HCT116 (cell line): ENCODE data around the gene HMG20A. TPM values are rescaled to one million over a fixed set of nuclear protein-coding genes. Genes with fewer than 3 reads are reported as not detected.

Experiments used
- ATAC-seq: fragments of 200-7000 bp; cut with Tn5 transposase; 2 replicates; pipeline ENCODE4 v1.9.1; 2020; ENCODE audit warnings: mild to moderate bottlenecking, moderate library complexity
- BruUV-seq: library from RNA; stranded (reverse); fragments of 400-500 nt; replicated peaks from 2 replicates; lab custom pipeline; 2021; lab: Mats Ljungman, UMichigan
- CTCF ChIA-PET: fragments of 300-600 bp; sonication (Branson Sonifier 250); formaldehyde crosslinking; loops from one replicate; lab custom pipeline; 2021; ENCODE audit warnings: antibody characterized with exemption; lab: Charles Lee
- POLR2A ChIA-PET: fragments of 300-600, 350-600 bp; sonication (Branson Sonifier 250); formaldehyde crosslinking; loops from one replicate; lab custom pipeline; 2021; ENCODE audit warnings: antibody characterized with exemption; lab: Charles Lee
- RAD21 ChIA-PET, 2 experiments: fragments of 300-600 bp; sonication (Branson Sonifier 250); formaldehyde crosslinking; loops; one replicate each; lab custom pipeline; 2023; ENCODE audit warnings: low total read pairs in 2 of 2; ENCODE audit not compliant: uncharacterized antibody in 2 of 2, unreplicated experiment in 2 of 2, low non-redundant PET in 1 of 2; lab: Charles Lee
- DNase-seq: peaks from one replicate; pipeline ENCODE4 v3.0.0-alpha.2; 2010; ENCODE audit warnings: low read depth, low spot score
- H2AFZ ChIP-seq: fragments of 200-600 bp; shearing (Covaris generic), sonication (generic); 2 replicates; pipeline ENCODE4 v1.6.1; 2017; ENCODE audit warnings: low read depth, mixed run types, mixed read lengths, antibody characterized with exemption, low read length; ENCODE audit not compliant: poor library complexity, severe bottlenecking
- H3K27ac ChIP-seq: 2 replicates; pipeline ENCODE4 v1.5.1; 2012; ENCODE audit warnings: low read depth, low read length
- H3K27me3 ChIP-seq: fragments of 200-600 bp; sonication (generic); 2 replicates; pipeline ENCODE4 v1.6.1; 2016; ENCODE audit warnings: mixed run types, low read length, mixed read lengths; ENCODE audit not compliant: insufficient read depth
- H3K36me3 ChIP-seq, 2 experiments: fragments of 200-500 bp in 1 of 2; fragments of 200-600 bp in 1 of 2; sonication (Bioruptor generic) in 1 of 2; sonication (generic) in 1 of 2; 2 replicates each; pipeline versions ENCODE4 v1.5.1 to v1.6.1; 2014 to 2016; ENCODE audit warnings: low read length in 2 of 2, inconsistent platforms in 1 of 2, mixed read lengths in 1 of 2, mixed run types in 1 of 2; ENCODE audit not compliant: insufficient read depth in 2 of 2, control insufficient read depth in 1 of 2
- H3K4me1 ChIP-seq, 2 experiments: fragments of 200-600 bp in 1 of 2; sonication (generic) in 1 of 2; 2 replicates each; pipeline versions ENCODE4 v1.5.1 to v1.6.1; 2012 to 2017; ENCODE audit warnings: low read length in 2 of 2, inconsistent platforms in 1 of 2, mild to moderate bottlenecking in 1 of 2, mixed read lengths in 1 of 2, mixed run types in 1 of 2, moderate library complexity in 1 of 2; ENCODE audit not compliant: insufficient read depth in 2 of 2, control insufficient read depth in 1 of 2
- H3K4me2 ChIP-seq: fragments of 200-600 bp; sonication (generic); 2 replicates; pipeline ENCODE4 v1.6.1; 2017; ENCODE audit warnings: mixed run types, low read length, mixed read lengths
- H3K4me3 ChIP-seq, 2 experiments: fragments of 200-600 bp in 1 of 2; sonication (generic) in 1 of 2; replicated peaks in 1 of 2; 2 replicates each; pipeline ENCODE4 v1.5.1; 2011 to 2016; ENCODE audit warnings: low read length in 2 of 2, control low read depth in 1 of 2, low read depth in 1 of 2, mild to moderate bottlenecking in 1 of 2, mixed read lengths in 1 of 2, mixed run types in 1 of 2
- H3K79me2 ChIP-seq: fragments of 200-600 bp; sonication (generic); 2 replicates; pipeline ENCODE4 v1.6.1; 2017; ENCODE audit warnings: mild to moderate bottlenecking, mixed run types, low read length, moderate library complexity, mixed read lengths; ENCODE audit not compliant: insufficient read depth
- H3K9ac ChIP-seq: fragments of 200-600 bp; sonication (generic); 2 replicates; pipeline ENCODE4 v1.6.1; 2016; ENCODE audit warnings: low read length, mixed read lengths
- H3K9me2 ChIP-seq: fragments of 200-600 bp; sonication (generic), shearing (Covaris generic); 2 replicates; pipeline ENCODE4 v1.6.1; 2017; ENCODE audit warnings: mixed run types, mild to moderate bottlenecking, moderate library complexity; ENCODE audit not compliant: insufficient read depth
- H3K9me3 ChIP-seq, 2 experiments: fragments of 200-500 bp in 1 of 2; fragments of 200-600 bp in 1 of 2; sonication (Bioruptor generic) in 1 of 2; sonication (generic) in 1 of 2; 2 replicates each; pipeline ENCODE4 v1.6.1; 2014 to 2017; ENCODE audit warnings: low read length in 2 of 2, mixed read lengths in 2 of 2, inconsistent platforms in 1 of 2, low read depth in 1 of 2, mild to moderate bottlenecking in 1 of 2, mixed run types in 1 of 2, moderate library complexity in 1 of 2; ENCODE audit not compliant: control insufficient read depth in 1 of 2, insufficient read depth in 1 of 2
- H4K20me1 ChIP-seq: fragments of 200-600 bp; sonication (generic), shearing (Covaris generic); 2 replicates; pipeline ENCODE4 v1.6.1; 2017; ENCODE audit warnings: mixed run types, mild to moderate bottlenecking, moderate library complexity; ENCODE audit not compliant: insufficient read depth
- CBX3 ChIP-seq: IDR thresholded peaks from 2 replicates; pipeline ENCODE4 v1.6.1; 2012; ENCODE audit warnings: low read depth
- EGR1 ChIP-seq: IDR thresholded peaks from 2 replicates; pipeline ENCODE4 v1.6.1; 2012; ENCODE audit warnings: low read depth
- EZH2 ChIP-seq: fragments of 200-600 bp; sonication (generic); IDR thresholded peaks from 2 replicates; pipeline ENCODE4 v1.6.1; 2017; ENCODE audit warnings: antibody characterized with exemption, mixed run types
- EZH2phosphoT487 ChIP-seq: fragments of 200-600 bp; IDR thresholded peaks from 2 replicates; pipeline ENCODE4 v1.6.1; 2018; ENCODE audit warnings: antibody characterized with exemption, borderline replicate concordance
- FOSL1 ChIP-seq: IDR thresholded peaks from 2 replicates; pipeline ENCODE4 v1.6.1; 2012; ENCODE audit warnings: low read depth
- SIN3A ChIP-seq: IDR thresholded peaks from 2 replicates; pipeline ENCODE4 v1.6.1; 2012; ENCODE audit warnings: low read depth
- SRF ChIP-seq: IDR thresholded peaks from 2 replicates; pipeline ENCODE4 v1.6.1; 2012; ENCODE audit warnings: low read depth
- intact Hi-C: fragments of 100-400 bp; cut with micrococcal nuclease; formaldehyde crosslinking; loops from 2 replicates; pipeline ENCODE4 v1.10.0; 2022
- total RNA-seq: library from RNA; stranded (reverse); gene quantifications from one replicate; pipeline ENCODE4 v1.2.1, GENCODE V29; 2021; ENCODE audit not compliant: unreplicated experiment
- TF ChIP-seq, protein P1 (sequence below): IDR thresholded peaks from 2 replicates; pipeline ENCODE4 v1.6.1; 2012
- TF ChIP-seq, protein P2 (sequence below): IDR thresholded peaks from 2 replicates; pipeline ENCODE4 v1.6.1; 2011; ENCODE audit warnings: mild to moderate bottlenecking, low read length, moderate library complexity; ENCODE audit not compliant: insufficient replicate concordance; ENCODE audit errors: extremely low read depth
- TF ChIP-seq, protein P3 (sequence below): IDR thresholded peaks from 2 replicates; pipeline ENCODE4 v1.6.1; 2012

The HMG20A gene
- total RNA-seq, 1 experiment from 2014 or later = 37.7 TPM

DNA sequence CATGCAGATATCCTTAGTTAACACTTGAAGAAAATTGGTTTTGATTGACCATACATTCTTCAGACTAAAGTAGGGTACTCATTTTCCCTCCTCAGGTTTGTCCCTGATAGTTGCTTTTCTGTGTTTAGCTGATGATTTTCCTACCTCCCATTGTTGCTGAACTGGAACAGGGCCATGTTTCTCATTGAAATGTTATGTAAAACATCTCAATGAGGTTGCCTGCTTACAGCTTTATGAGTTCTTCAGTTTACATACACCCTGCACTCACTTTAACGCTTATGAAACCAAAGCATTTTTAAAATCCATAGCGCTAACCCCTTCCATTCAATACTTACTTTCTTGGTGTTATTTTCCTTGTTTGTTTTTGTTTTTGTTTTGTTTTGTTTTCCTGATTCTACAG is 61.9 kb downstream of the HMG20A start:
- DNase-seq = no peak
- H3K36me3 ChIP-seq = peaks cover 8 to 52% of the 10 kb centered on the region in 2 experiments; a peak in 2 of 4 replicates

More for the DNA sequence above, 61.9 kb downstream of the HMG20A start:
- no peaks in the 10 kb centered on the region for H3K9me2 ChIP-seq
- H3K4me3 ChIP-seq = no peak overlapping the region
- ChIA-PET CTCF (interaction anchor here (1.7 kb wide), 1 partner anchor 14 kb away, joined by 4 read pairs; no protein-coding TSS in a partner anchor), RAD21 (interaction anchor here in 1 of 2 experiments (0.5 kb wide), 1 partner anchor 641 kb away, joined by 3 read pairs; no protein-coding TSS in a partner anchor), POLR2A (no interaction called here)
- H3K4me2 ChIP-seq = no peak overlapping the region
- no peak for ATAC-seq
- TF ChIP-seq FOSL1 (no peak), CBX3 (no peak), SRF (no peak), EZH2 (no peak), EGR1 (no peak), SIN3A (no peak), EZH2phosphoT487 (no peak)
- TF ChIP-seq, protein P1, sequence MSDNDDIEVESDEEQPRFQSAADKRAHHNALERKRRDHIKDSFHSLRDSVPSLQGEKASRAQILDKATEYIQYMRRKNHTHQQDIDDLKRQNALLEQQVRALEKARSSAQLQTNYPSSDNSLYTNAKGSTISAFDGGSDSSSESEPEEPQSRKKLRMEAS = no peak
- TF ChIP-seq, protein P2, sequence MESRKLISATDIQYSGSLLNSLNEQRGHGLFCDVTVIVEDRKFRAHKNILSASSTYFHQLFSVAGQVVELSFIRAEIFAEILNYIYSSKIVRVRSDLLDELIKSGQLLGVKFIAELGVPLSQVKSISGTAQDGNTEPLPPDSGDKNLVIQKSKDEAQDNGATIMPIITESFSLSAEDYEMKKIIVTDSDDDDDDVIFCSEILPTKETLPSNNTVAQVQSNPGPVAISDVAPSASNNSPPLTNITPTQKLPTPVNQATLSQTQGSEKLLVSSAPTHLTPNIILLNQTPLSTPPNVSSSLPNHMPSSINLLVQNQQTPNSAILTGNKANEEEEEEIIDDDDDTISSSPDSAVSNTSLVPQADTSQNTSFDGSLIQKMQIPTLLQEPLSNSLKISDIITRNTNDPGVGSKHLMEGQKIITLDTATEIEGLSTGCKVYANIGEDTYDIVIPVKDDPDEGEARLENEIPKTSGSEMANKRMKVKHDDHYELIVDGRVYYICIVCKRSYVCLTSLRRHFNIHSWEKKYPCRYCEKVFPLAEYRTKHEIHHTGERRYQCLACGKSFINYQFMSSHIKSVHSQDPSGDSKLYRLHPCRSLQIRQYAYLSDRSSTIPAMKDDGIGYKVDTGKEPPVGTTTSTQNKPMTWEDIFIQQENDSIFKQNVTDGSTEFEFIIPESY = no peak
- TF ChIP-seq, protein P3, sequence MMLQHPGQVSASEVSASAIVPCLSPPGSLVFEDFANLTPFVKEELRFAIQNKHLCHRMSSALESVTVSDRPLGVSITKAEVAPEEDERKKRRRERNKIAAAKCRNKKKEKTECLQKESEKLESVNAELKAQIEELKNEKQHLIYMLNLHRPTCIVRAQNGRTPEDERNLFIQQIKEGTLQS = no peak
- H4K20me1 ChIP-seq = no peaks in the 10 kb centered on the region
- H3K27me3 ChIP-seq = no peaks in the 10 kb centered on the region
- H3K9me3 ChIP-seq = no peaks in the 10 kb centered on the region
- H3K4me1 ChIP-seq = no peaks in the 10 kb centered on the region
- no TSS peak for BruUV-seq
- H2AFZ ChIP-seq = no peak overlapping the region
- no peak overlapping the region for H3K9ac ChIP-seq
- no peak overlapping the region for H3K27ac ChIP-seq
- intact Hi-C loops = no loop called here
- no peaks in the 10 kb centered on the region for H3K79me2 ChIP-seq
